ENCODE data around the gene LSMEM2.

DNA sequence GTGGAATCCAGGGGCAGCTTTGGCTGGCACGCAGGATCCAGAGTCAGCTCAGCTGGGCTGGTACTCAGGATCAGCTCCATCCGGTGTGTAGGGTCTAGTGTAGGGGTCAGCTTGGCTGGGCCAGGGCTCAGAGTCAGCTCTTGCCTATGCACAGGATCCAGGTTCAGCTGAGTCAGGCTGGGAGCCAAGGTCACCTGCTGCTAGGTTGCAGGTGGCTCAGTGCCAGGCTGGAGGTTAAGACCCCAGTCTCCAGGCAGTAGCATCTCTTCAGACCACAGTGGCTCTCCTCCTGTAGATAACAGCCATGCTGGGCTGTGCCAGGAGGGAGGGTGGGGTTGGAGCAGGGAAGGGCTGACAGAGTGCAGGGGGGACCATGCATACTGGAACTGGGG lies 18.5 kb downstream of the LSMEM2 start:
- TF ChIP-seq, protein P1, sequence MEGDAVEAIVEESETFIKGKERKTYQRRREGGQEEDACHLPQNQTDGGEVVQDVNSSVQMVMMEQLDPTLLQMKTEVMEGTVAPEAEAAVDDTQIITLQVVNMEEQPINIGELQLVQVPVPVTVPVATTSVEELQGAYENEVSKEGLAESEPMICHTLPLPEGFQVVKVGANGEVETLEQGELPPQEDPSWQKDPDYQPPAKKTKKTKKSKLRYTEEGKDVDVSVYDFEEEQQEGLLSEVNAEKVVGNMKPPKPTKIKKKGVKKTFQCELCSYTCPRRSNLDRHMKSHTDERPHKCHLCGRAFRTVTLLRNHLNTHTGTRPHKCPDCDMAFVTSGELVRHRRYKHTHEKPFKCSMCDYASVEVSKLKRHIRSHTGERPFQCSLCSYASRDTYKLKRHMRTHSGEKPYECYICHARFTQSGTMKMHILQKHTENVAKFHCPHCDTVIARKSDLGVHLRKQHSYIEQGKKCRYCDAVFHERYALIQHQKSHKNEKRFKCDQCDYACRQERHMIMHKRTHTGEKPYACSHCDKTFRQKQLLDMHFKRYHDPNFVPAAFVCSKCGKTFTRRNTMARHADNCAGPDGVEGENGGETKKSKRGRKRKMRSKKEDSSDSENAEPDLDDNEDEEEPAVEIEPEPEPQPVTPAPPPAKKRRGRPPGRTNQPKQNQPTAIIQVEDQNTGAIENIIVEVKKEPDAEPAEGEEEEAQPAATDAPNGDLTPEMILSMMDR (optimal IDR thresholded peaks at IDR 0.05 in 1 of 3, IDR thresholded peaks at IDR 0.05 in 1 of 3, conservative IDR thresholded peaks at IDR 0.05 in 1 of 3; ENCODE audit: extremely low read depth in 1 of 3, insufficient read depth in 2 of 3, low read length in 3 of 3) = no peak
- no peak for TF ChIP-seq EZH2 (IDR thresholded peaks at IDR 0.05; ENCODE audit: low read length)

All from keratinocyte (primary cell).